HCT116 (cell line): Measurements from ENCODE around the gene GCAT. TPM values are rescaled to one million over a fixed set of nuclear protein-coding genes. Genes with fewer than 3 reads are reported as not detected.

Source experiments
- ATAC-seq: fragments of 200-7000 bp; cut with Tn5 transposase; 2 replicates; pipeline ENCODE4 v1.9.1; 2020; ENCODE audit warnings: mild to moderate bottlenecking, moderate library complexity
- BruUV-seq: library from RNA; stranded (reverse); fragments of 400-500 nt; replicated peaks from 2 replicates; lab custom pipeline; 2021; lab: Mats Ljungman, UMichigan
- CTCF ChIA-PET: fragments of 300-600 bp; sonication (Branson Sonifier 250); formaldehyde crosslinking; loops from one replicate; lab custom pipeline; 2021; ENCODE audit warnings: antibody characterized with exemption; lab: Charles Lee
- POLR2A ChIA-PET: fragments of 300-600, 350-600 bp; sonication (Branson Sonifier 250); formaldehyde crosslinking; loops from one replicate; lab custom pipeline; 2021; ENCODE audit warnings: antibody characterized with exemption; lab: Charles Lee
- RAD21 ChIA-PET, 2 experiments: fragments of 300-600 bp; sonication (Branson Sonifier 250); formaldehyde crosslinking; loops; one replicate each; lab custom pipeline; 2023; ENCODE audit warnings: low total read pairs in 2 of 2; ENCODE audit not compliant: uncharacterized antibody in 2 of 2, unreplicated experiment in 2 of 2, low non-redundant PET in 1 of 2; lab: Charles Lee
- DNase-seq: peaks from one replicate; pipeline ENCODE4 v3.0.0-alpha.2; 2010; ENCODE audit warnings: low read depth, low spot score
- H2AFZ ChIP-seq: fragments of 200-600 bp; shearing (Covaris generic), sonication (generic); 2 replicates; pipeline ENCODE4 v1.6.1; 2017; ENCODE audit warnings: low read depth, mixed run types, mixed read lengths, antibody characterized with exemption, low read length; ENCODE audit not compliant: poor library complexity, severe bottlenecking
- H3K27ac ChIP-seq: 2 replicates; pipeline ENCODE4 v1.5.1; 2012; ENCODE audit warnings: low read depth, low read length
- H3K27me3 ChIP-seq: fragments of 200-600 bp; sonication (generic); 2 replicates; pipeline ENCODE4 v1.6.1; 2016; ENCODE audit warnings: mixed run types, low read length, mixed read lengths; ENCODE audit not compliant: insufficient read depth
- H3K36me3 ChIP-seq, 2 experiments: fragments of 200-500 bp in 1 of 2; fragments of 200-600 bp in 1 of 2; sonication (Bioruptor generic) in 1 of 2; sonication (generic) in 1 of 2; 2 replicates each; pipeline versions ENCODE4 v1.5.1 to v1.6.1; 2014 to 2016; ENCODE audit warnings: low read length in 2 of 2, inconsistent platforms in 1 of 2, mixed read lengths in 1 of 2, mixed run types in 1 of 2; ENCODE audit not compliant: insufficient read depth in 2 of 2, control insufficient read depth in 1 of 2
- H3K4me1 ChIP-seq, 2 experiments: fragments of 200-600 bp in 1 of 2; sonication (generic) in 1 of 2; 2 replicates each; pipeline versions ENCODE4 v1.5.1 to v1.6.1; 2012 to 2017; ENCODE audit warnings: low read length in 2 of 2, inconsistent platforms in 1 of 2, mild to moderate bottlenecking in 1 of 2, mixed read lengths in 1 of 2, mixed run types in 1 of 2, moderate library complexity in 1 of 2; ENCODE audit not compliant: insufficient read depth in 2 of 2, control insufficient read depth in 1 of 2
- H3K4me2 ChIP-seq: fragments of 200-600 bp; sonication (generic); 2 replicates; pipeline ENCODE4 v1.6.1; 2017; ENCODE audit warnings: mixed run types, low read length, mixed read lengths
- H3K4me3 ChIP-seq, 2 experiments: fragments of 200-600 bp in 1 of 2; sonication (generic) in 1 of 2; replicated peaks in 1 of 2; 2 replicates each; pipeline ENCODE4 v1.5.1; 2011 to 2016; ENCODE audit warnings: low read length in 2 of 2, control low read depth in 1 of 2, low read depth in 1 of 2, mild to moderate bottlenecking in 1 of 2, mixed read lengths in 1 of 2, mixed run types in 1 of 2
- H3K79me2 ChIP-seq: fragments of 200-600 bp; sonication (generic); 2 replicates; pipeline ENCODE4 v1.6.1; 2017; ENCODE audit warnings: mild to moderate bottlenecking, mixed run types, low read length, moderate library complexity, mixed read lengths; ENCODE audit not compliant: insufficient read depth
- H3K9ac ChIP-seq: fragments of 200-600 bp; sonication (generic); 2 replicates; pipeline ENCODE4 v1.6.1; 2016; ENCODE audit warnings: low read length, mixed read lengths
- H3K9me2 ChIP-seq: fragments of 200-600 bp; sonication (generic), shearing (Covaris generic); 2 replicates; pipeline ENCODE4 v1.6.1; 2017; ENCODE audit warnings: mixed run types, mild to moderate bottlenecking, moderate library complexity; ENCODE audit not compliant: insufficient read depth
- H3K9me3 ChIP-seq, 2 experiments: fragments of 200-500 bp in 1 of 2; fragments of 200-600 bp in 1 of 2; sonication (Bioruptor generic) in 1 of 2; sonication (generic) in 1 of 2; 2 replicates each; pipeline ENCODE4 v1.6.1; 2014 to 2017; ENCODE audit warnings: low read length in 2 of 2, mixed read lengths in 2 of 2, inconsistent platforms in 1 of 2, low read depth in 1 of 2, mild to moderate bottlenecking in 1 of 2, mixed run types in 1 of 2, moderate library complexity in 1 of 2; ENCODE audit not compliant: control insufficient read depth in 1 of 2, insufficient read depth in 1 of 2
- H4K20me1 ChIP-seq: fragments of 200-600 bp; sonication (generic), shearing (Covaris generic); 2 replicates; pipeline ENCODE4 v1.6.1; 2017; ENCODE audit warnings: mixed run types, mild to moderate bottlenecking, moderate library complexity; ENCODE audit not compliant: insufficient read depth
- CBX3 ChIP-seq: IDR thresholded peaks from 2 replicates; pipeline ENCODE4 v1.6.1; 2012; ENCODE audit warnings: low read depth
- CEBPB ChIP-seq: IDR thresholded peaks from 2 replicates; pipeline ENCODE4 v1.6.1; 2012; ENCODE audit warnings: low read depth
- EGR1 ChIP-seq: IDR thresholded peaks from 2 replicates; pipeline ENCODE4 v1.6.1; 2012; ENCODE audit warnings: low read depth
- ELF1 ChIP-seq: IDR thresholded peaks from 2 replicates; pipeline ENCODE4 v1.6.1; 2012; ENCODE audit warnings: low read depth, borderline replicate concordance
- EZH2phosphoT487 ChIP-seq: fragments of 200-600 bp; IDR thresholded peaks from 2 replicates; pipeline ENCODE4 v1.6.1; 2018; ENCODE audit warnings: antibody characterized with exemption, borderline replicate concordance
- FOSL1 ChIP-seq: IDR thresholded peaks from 2 replicates; pipeline ENCODE4 v1.6.1; 2012; ENCODE audit warnings: low read depth
- POLR2A ChIP-seq: IDR thresholded peaks from 2 replicates; pipeline ENCODE4 v1.7.0; 2011; ENCODE audit warnings: borderline replicate concordance; ENCODE audit not compliant: insufficient read depth, insufficient read length; ENCODE audit errors: extremely low read depth
- POLR2AphosphoS5 ChIP-seq: IDR thresholded peaks from 2 replicates; pipeline ENCODE4 v1.6.1; 2011; ENCODE audit warnings: mild to moderate bottlenecking, low read depth, low read length, moderate library complexity
- SIN3A ChIP-seq: IDR thresholded peaks from 2 replicates; pipeline ENCODE4 v1.6.1; 2012; ENCODE audit warnings: low read depth
- YY1 ChIP-seq: IDR thresholded peaks from 2 replicates; pipeline ENCODE4 v1.6.1; 2011; ENCODE audit warnings: low read length, low read depth, moderate library complexity, mild to moderate bottlenecking; ENCODE audit not compliant: insufficient replicate concordance; ENCODE audit errors: extremely low read depth
- ZFX ChIP-seq: fragments of 450-650 bp; IDR thresholded peaks from 2 replicates; pipeline ENCODE4 v1.6.1; 2017
- ZNF274 ChIP-seq: fragments of 200-500 bp; sonication (Bioruptor generic); IDR thresholded peaks from 2 replicates; pipeline ENCODE4 v1.6.1; 2014; ENCODE audit warnings: mild to moderate bottlenecking, low read depth, low read length, inconsistent platforms
- intact Hi-C: fragments of 100-400 bp; cut with micrococcal nuclease; formaldehyde crosslinking; loops from 2 replicates; pipeline ENCODE4 v1.10.0; 2022
- total RNA-seq: library from RNA; stranded (reverse); gene quantifications from one replicate; pipeline ENCODE4 v1.2.1, GENCODE V29; 2021; ENCODE audit not compliant: unreplicated experiment
- TF ChIP-seq, protein P1 (sequence below), 3 experiments: fragments of 200-600 bp in 1 of 3; sonication (generic) in 1 of 3; IDR thresholded peaks in 2 of 3; conservative IDR thresholded peaks in 1 of 3; 2 replicates each; pipeline ENCODE4 v1.5.1; 2012 to 2017; ENCODE audit warnings: low read depth in 2 of 3, low read length in 2 of 3, antibody characterized with exemption in 1 of 3, borderline replicate concordance in 1 of 3, control low read depth in 1 of 3, mild to moderate bottlenecking in 1 of 3, mixed read lengths in 1 of 3, mixed run types in 1 of 3, moderate library complexity in 1 of 3; ENCODE audit not compliant: insufficient read depth in 1 of 3
- TF ChIP-seq, protein P2 (sequence below): IDR thresholded peaks from 2 replicates; pipeline ENCODE4 v1.6.1; 2011; ENCODE audit warnings: mild to moderate bottlenecking, low read length, moderate library complexity; ENCODE audit not compliant: insufficient replicate concordance; ENCODE audit errors: extremely low read depth

GCAT gene
- total RNA-seq, 1 experiment from 2014 or later = 88.7 TPM

DNA sequence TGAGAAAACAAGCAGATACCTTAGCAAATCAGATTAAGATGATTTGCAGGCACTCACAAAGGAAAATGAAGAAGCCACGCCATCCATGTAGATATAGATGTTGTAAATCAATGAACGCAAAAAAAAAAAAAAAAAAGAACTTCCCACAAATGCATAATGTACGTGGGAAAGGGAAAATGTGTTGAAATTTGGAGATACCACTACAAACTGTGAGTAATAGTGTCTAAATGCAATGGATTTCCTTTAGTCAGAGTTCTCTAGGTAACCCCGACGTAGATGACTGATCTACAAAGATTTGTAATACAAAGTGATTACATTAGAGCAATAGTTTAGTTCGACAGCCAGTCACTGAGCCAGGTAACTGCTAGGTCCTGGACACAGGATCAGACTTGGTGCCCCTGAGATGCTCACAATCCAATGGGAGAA, 37.2 kb downstream of the GCAT start:
- POLR2A ChIA-PET = interaction anchor here (0.9 to 2.2 kb wide), 11 partner anchors 10 to 808 kb away, joined by 3 to 19 read pairs (median 3); partner anchors contain the start of gene GCAT
- H3K4me3 ChIP-seq = peak overlapping the region; percentile 63 to 75
- CTCF ChIA-PET = interaction anchor here (1.1 kb wide), 1 partner anchor 11 kb away, joined by 4 read pairs; no protein-coding TSS in a partner anchor
- H3K9me2 ChIP-seq = no peaks in the 10 kb centered on the region
- TF ChIP-seq ZFX (no peak), EZH2phosphoT487 (no peak), EGR1 (no peak), SIN3A (0 out of 2 replicates have a peak, but pooled peaks have one; percentile 30)
- H3K27me3 ChIP-seq = no peaks in the 10 kb centered on the region
- DNase-seq (no peak), ATAC-seq (no peak)
- 0 out of 2 replicates have a peak overlapping the region, but pooled peaks have one; percentile 1 for H3K9ac ChIP-seq
- no peaks in the 10 kb centered on the region for H4K20me1 ChIP-seq
- peaks cover 45% of the 10 kb centered on the region for H3K79me2 ChIP-seq
- peaks cover 0 to 6% of the 10 kb centered on the region in 2 experiments; a peak in 1 of 4 replicates for H3K9me3 ChIP-seq
- peak overlapping the region; percentile 87 for H3K4me2 ChIP-seq
- H3K36me3 ChIP-seq = 0 out of 4 replicates have a peak, but pooled peaks cover under 1 to 6% of the 10 kb centered on the region in 2 experiments
- peaks cover 8 to 26% of the 10 kb centered on the region in 2 experiments for H3K4me1 ChIP-seq
- RAD21 ChIA-PET = no interaction called here
- BruUV-seq = no TSS peak
- H3K27ac ChIP-seq = peak overlapping the region; percentile 97
- intact Hi-C loops = no loop called here
- H2AFZ ChIP-seq = no peak overlapping the region

DNA sequence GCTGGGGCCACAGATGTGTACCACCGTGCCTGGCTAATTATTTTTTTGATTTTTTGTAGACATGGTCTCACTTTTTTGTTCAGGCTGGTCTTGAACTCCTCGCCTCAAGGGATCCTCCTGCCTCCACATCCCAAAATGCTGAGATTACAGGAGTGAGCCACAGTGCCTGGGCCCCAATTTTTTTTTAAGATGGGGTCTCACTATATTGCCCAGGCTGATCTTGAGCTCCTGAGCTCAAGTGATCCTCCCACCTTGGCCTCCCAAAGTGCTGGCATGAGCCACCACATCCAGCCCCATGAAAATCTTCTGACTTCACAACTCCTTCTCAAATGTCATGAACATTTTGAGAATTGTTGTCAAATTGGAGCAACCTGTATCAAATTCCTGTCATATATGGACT, 38.7 kb downstream of the GCAT start:
- no peak overlapping the region for H3K9ac ChIP-seq
- H3K27me3 ChIP-seq = no peaks in the 10 kb centered on the region
- no TSS peak for BruUV-seq
- peaks cover 14 to 39% of the 10 kb centered on the region in 2 experiments for H3K4me1 ChIP-seq
- ChIA-PET RAD21 (no interaction called here), CTCF (no interaction called here), POLR2A (interaction anchor here (1.6 kb wide), 1 partner anchor 41 kb away, joined by 4 read pairs; a partner anchor contains a TSS)
- no peaks in the 10 kb centered on the region for H3K9me2 ChIP-seq
- intact Hi-C loops = no loop called here
- no peak overlapping the region for H3K27ac ChIP-seq
- H3K79me2 ChIP-seq = peaks cover 56% of the 10 kb centered on the region
- no peaks in the 10 kb centered on the region for H4K20me1 ChIP-seq
- peaks cover 8 to 13% of the 10 kb centered on the region in 2 experiments; a peak in 3 of 4 replicates for H3K36me3 ChIP-seq
- ATAC-seq = no peak
- H3K9me3 ChIP-seq = peaks cover 0 to 6% of the 10 kb centered on the region in 2 experiments; a peak in 1 of 4 replicates
- H2AFZ ChIP-seq = no peak overlapping the region
- H3K4me2 ChIP-seq = no peak overlapping the region
- DNase-seq = no peak
- no peak overlapping the region for H3K4me3 ChIP-seq
- TF ChIP-seq YY1 (no peak), FOSL1 (no peak), ELF1 (no peak), EGR1 (no peak), POLR2A (no peak), CBX3 (no peak), ZNF274 (no peak), POLR2AphosphoS5 (no peak), CEBPB (no peak)
- TF ChIP-seq, protein P1, sequence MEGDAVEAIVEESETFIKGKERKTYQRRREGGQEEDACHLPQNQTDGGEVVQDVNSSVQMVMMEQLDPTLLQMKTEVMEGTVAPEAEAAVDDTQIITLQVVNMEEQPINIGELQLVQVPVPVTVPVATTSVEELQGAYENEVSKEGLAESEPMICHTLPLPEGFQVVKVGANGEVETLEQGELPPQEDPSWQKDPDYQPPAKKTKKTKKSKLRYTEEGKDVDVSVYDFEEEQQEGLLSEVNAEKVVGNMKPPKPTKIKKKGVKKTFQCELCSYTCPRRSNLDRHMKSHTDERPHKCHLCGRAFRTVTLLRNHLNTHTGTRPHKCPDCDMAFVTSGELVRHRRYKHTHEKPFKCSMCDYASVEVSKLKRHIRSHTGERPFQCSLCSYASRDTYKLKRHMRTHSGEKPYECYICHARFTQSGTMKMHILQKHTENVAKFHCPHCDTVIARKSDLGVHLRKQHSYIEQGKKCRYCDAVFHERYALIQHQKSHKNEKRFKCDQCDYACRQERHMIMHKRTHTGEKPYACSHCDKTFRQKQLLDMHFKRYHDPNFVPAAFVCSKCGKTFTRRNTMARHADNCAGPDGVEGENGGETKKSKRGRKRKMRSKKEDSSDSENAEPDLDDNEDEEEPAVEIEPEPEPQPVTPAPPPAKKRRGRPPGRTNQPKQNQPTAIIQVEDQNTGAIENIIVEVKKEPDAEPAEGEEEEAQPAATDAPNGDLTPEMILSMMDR (IDR thresholded peaks at IDR 0.05 in 2 of 3, conservative IDR thresholded peaks at IDR 0.05 in 1 of 3; ENCODE audit: borderline replicate concordance in 1 of 3, insufficient read depth in 1 of 3, low read depth in 2 of 3, low read length in 2 of 3) = no peak
- TF ChIP-seq, protein P2, sequence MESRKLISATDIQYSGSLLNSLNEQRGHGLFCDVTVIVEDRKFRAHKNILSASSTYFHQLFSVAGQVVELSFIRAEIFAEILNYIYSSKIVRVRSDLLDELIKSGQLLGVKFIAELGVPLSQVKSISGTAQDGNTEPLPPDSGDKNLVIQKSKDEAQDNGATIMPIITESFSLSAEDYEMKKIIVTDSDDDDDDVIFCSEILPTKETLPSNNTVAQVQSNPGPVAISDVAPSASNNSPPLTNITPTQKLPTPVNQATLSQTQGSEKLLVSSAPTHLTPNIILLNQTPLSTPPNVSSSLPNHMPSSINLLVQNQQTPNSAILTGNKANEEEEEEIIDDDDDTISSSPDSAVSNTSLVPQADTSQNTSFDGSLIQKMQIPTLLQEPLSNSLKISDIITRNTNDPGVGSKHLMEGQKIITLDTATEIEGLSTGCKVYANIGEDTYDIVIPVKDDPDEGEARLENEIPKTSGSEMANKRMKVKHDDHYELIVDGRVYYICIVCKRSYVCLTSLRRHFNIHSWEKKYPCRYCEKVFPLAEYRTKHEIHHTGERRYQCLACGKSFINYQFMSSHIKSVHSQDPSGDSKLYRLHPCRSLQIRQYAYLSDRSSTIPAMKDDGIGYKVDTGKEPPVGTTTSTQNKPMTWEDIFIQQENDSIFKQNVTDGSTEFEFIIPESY = no peak
